HG02885 (cell line): ENCODE data around the gene GFER.

Experiments
- ATAC-seq: cut with Tn5 transposase; IDR thresholded peaks from one replicate; pipeline ENCODE4 v1.9.1; 2021; ENCODE audit warnings: mild to moderate bottlenecking; ENCODE audit not compliant: unreplicated experiment, poor library complexity

GFER gene

GRCh38 chr16:2036200-2036966 is 52.4 kb downstream of the GFER start:
- no peak for ATAC-seq

DNA sequence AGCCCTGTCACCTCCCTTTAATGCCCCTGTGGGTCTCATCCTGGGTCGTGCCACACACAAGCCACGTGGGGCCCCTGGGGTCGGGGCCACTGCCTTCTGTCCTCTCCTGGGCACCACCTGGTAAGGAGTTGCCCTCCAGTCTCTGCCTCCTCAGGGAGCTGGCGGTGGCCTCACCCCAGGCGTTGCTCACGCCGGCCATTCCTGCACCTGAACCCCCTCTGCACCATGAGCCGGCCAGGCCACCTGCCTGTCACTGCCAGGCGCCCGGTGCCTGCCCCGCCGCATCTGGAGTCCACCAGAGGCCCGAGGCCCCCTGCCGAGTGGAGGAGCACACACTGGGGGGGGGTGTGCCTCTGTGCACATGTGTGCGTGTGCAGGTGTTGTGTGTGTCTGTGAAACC is 53.1 kb downstream of the GFER start:
- ATAC-seq, result no peak
